ENCODE measurements around the gene GLOD4.

DNA sequence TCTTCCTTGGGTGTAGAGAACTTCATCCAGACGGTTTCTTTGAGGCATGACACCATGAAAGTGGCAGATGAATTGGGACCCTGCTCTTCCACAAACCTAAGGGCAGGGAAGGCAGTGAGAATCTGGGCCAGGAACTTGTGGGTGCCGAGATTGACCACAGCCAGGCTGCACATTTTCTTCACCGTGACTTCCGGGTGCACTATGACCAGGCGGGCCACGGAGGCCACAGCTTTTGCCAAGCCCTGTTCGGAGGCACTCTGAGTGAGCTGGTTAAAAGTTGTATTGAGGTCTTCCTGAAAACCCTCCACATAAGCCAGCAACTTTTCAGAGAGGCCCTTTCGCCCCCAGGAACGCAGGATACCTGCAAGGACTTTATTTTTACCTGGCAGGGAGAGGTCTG lies 35.9 kb downstream of the GLOD4 start:
- TF ChIP-seq POLR2A (IDR thresholded peaks at IDR 0.05): no peak
- TF ChIP-seq, protein P1, sequence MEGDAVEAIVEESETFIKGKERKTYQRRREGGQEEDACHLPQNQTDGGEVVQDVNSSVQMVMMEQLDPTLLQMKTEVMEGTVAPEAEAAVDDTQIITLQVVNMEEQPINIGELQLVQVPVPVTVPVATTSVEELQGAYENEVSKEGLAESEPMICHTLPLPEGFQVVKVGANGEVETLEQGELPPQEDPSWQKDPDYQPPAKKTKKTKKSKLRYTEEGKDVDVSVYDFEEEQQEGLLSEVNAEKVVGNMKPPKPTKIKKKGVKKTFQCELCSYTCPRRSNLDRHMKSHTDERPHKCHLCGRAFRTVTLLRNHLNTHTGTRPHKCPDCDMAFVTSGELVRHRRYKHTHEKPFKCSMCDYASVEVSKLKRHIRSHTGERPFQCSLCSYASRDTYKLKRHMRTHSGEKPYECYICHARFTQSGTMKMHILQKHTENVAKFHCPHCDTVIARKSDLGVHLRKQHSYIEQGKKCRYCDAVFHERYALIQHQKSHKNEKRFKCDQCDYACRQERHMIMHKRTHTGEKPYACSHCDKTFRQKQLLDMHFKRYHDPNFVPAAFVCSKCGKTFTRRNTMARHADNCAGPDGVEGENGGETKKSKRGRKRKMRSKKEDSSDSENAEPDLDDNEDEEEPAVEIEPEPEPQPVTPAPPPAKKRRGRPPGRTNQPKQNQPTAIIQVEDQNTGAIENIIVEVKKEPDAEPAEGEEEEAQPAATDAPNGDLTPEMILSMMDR (IDR thresholded peaks at IDR 0.05): no peak
